H9 (cell line): ENCODE data around the gene CXCL6. TPM values are rescaled to one million over a fixed set of nuclear protein-coding genes. Genes with fewer than 3 reads are reported as not detected.

Experiments used
- DNase-seq: peaks from one replicate; pipeline ENCODE4 v3.0.0-alpha.2; 2017
- H2AFZ ChIP-seq: one replicate; pipeline ENCODE4 v1.6.1; 2013; ENCODE audit warnings: mild to moderate bottlenecking, low read length, control low read depth, moderate library complexity
- H2AK5ac ChIP-seq: 2 replicates; pipeline ENCODE4 v1.6.1; 2013; ENCODE audit warnings: low read length, control low read depth, mixed read lengths; ENCODE audit not compliant: insufficient read length
- H2BK120ac ChIP-seq: one replicate; pipeline ENCODE4 v1.6.1; 2013; ENCODE audit warnings: low read depth, mild to moderate bottlenecking, low read length, control low read depth, inconsistent platforms; ENCODE audit not compliant: poor library complexity, severe bottlenecking
- H2BK12ac ChIP-seq: 2 replicates; pipeline ENCODE4 v1.6.1; 2013; ENCODE audit warnings: low read length, control low read depth, mixed read lengths, low read depth; ENCODE audit not compliant: insufficient read length
- H2BK15ac ChIP-seq: 2 replicates; pipeline ENCODE4 v1.6.1; 2013; ENCODE audit warnings: low read depth, low read length, control low read depth
- H2BK20ac ChIP-seq: one replicate; pipeline ENCODE4 v1.6.1; 2013; ENCODE audit warnings: low read depth, mild to moderate bottlenecking, low read length, control low read depth, inconsistent platforms; ENCODE audit not compliant: poor library complexity, severe bottlenecking
- H2BK5ac ChIP-seq: 2 replicates; pipeline ENCODE4 v1.6.1; 2013; ENCODE audit warnings: low read length, control low read depth, mixed read lengths; ENCODE audit not compliant: insufficient read length
- H3K14ac ChIP-seq: 2 replicates; pipeline ENCODE4 v1.6.1; 2013; ENCODE audit warnings: low read length, control low read depth; ENCODE audit not compliant: insufficient read depth
- H3K18ac ChIP-seq: 2 replicates; pipeline ENCODE4 v1.6.1; 2013; ENCODE audit warnings: low read depth, mild to moderate bottlenecking, mixed read lengths, low read length, control low read depth; ENCODE audit not compliant: insufficient read length
- H3K23ac ChIP-seq: 2 replicates; pipeline ENCODE4 v1.6.1; 2013; ENCODE audit warnings: low read length, control low read depth, mixed read lengths, low read depth; ENCODE audit not compliant: insufficient read length
- H3K23me2 ChIP-seq: 2 replicates; pipeline ENCODE4 v1.6.1; 2013; ENCODE audit warnings: low read depth, mild to moderate bottlenecking, mixed read lengths, low read length, control low read depth; ENCODE audit not compliant: insufficient read length, poor library complexity, severe bottlenecking
- H3K27ac ChIP-seq: 2 replicates; pipeline ENCODE4 v1.5.1; 2013; ENCODE audit warnings: low read length, control low read depth, mixed read lengths, low read depth; ENCODE audit not compliant: insufficient read length
- H3K27me3 ChIP-seq: 2 replicates; pipeline ENCODE4 v1.6.1; 2013; ENCODE audit warnings: low read length, control low read depth, inconsistent platforms; ENCODE audit not compliant: insufficient read depth
- H3K4ac ChIP-seq: 2 replicates; pipeline ENCODE4 v1.6.1; 2013; ENCODE audit warnings: low read depth, mild to moderate bottlenecking, control low read depth, inconsistent platforms, low read length, moderate library complexity
- H3K4me1 ChIP-seq: 2 replicates; pipeline ENCODE4 v1.6.1; 2013; ENCODE audit warnings: low read length, control low read depth, inconsistent platforms; ENCODE audit not compliant: insufficient read depth
- H3K4me2 ChIP-seq: 2 replicates; pipeline ENCODE4 v1.6.1; 2013; ENCODE audit warnings: low read length, control low read depth, mixed read lengths; ENCODE audit not compliant: insufficient read length, insufficient read depth
- H3K56ac ChIP-seq: 2 replicates; pipeline ENCODE4 v1.6.1; 2013; ENCODE audit warnings: low read depth, mild to moderate bottlenecking, mixed read lengths, low read length, control low read depth; ENCODE audit not compliant: insufficient read length
- H3K79me1 ChIP-seq: 2 replicates; pipeline ENCODE4 v1.6.1; 2013; ENCODE audit warnings: low read depth, mild to moderate bottlenecking, moderate library complexity, low read length, control low read depth, inconsistent platforms; ENCODE audit not compliant: insufficient read depth, poor library complexity, severe bottlenecking
- H3K79me2 ChIP-seq: 2 replicates; pipeline ENCODE4 v1.6.1; 2013; ENCODE audit warnings: low read length, control low read depth, inconsistent platforms; ENCODE audit not compliant: insufficient read depth
- H3K9ac ChIP-seq: 2 replicates; pipeline ENCODE4 v1.6.1; 2013; ENCODE audit warnings: low read length, control low read depth, mixed read lengths; ENCODE audit not compliant: insufficient read length; ENCODE audit errors: extremely low read depth
- H3K9me3 ChIP-seq: one replicate; pipeline ENCODE4 v1.6.1; 2013; ENCODE audit warnings: low read depth, low read length, inconsistent platforms; ENCODE audit not compliant: control insufficient read depth
- H3T11ph ChIP-seq: one replicate; pipeline ENCODE4 v1.6.1; 2013; ENCODE audit warnings: mild to moderate bottlenecking, low read length, control low read depth, inconsistent platforms
- H4K20me1 ChIP-seq: one replicate; pipeline ENCODE4 v1.6.1; 2013; ENCODE audit not compliant: control insufficient read depth, insufficient read length, insufficient read depth
- H4K5ac ChIP-seq: 2 replicates; pipeline ENCODE4 v1.6.1; 2013; ENCODE audit warnings: low read depth, mild to moderate bottlenecking, mixed read lengths, low read length, control low read depth; ENCODE audit not compliant: insufficient read length
- H4K8ac ChIP-seq: replicated peaks from 2 replicates; pipeline ENCODE4 v1.6.1; 2013; ENCODE audit warnings: low read length, control low read depth, mixed read lengths, low read depth; ENCODE audit not compliant: insufficient read length
- H4K91ac ChIP-seq: 2 replicates; pipeline ENCODE4 v1.6.1; 2013; ENCODE audit warnings: low read depth, mild to moderate bottlenecking, moderate library complexity, mixed read lengths, low read length, control low read depth; ENCODE audit not compliant: insufficient read length
- H3K27ac Mint-ChIP-seq, 3 experiments: 2 replicates in 2 of 3; 3 replicates in 1 of 3; pipeline ENCODE4 v1.8.0; 2020 to 2021; ENCODE audit warnings: mixed read lengths in 3 of 3, mild to moderate bottlenecking in 1 of 3, moderate library complexity in 1 of 3
- H3K27me3 Mint-ChIP-seq: 2 replicates; pipeline ENCODE4 v1.8.0; 2021; ENCODE audit warnings: low read depth, mild to moderate bottlenecking, moderate library complexity, mixed read lengths
- H3K36me3 Mint-ChIP-seq, 3 experiments: 2 replicates in 2 of 3; 3 replicates in 1 of 3; pipeline ENCODE4 v1.8.0; 2020 to 2021; ENCODE audit warnings: low read depth in 3 of 3, mixed read lengths in 3 of 3; ENCODE audit not compliant: insufficient read depth in 1 of 3
- H3K4me1 Mint-ChIP-seq, 2 experiments: 2 replicates each; pipeline ENCODE4 v1.8.0; 2020; ENCODE audit warnings: mixed read lengths in 2 of 2
- H3K4me3 Mint-ChIP-seq, 2 experiments: 2 replicates in 1 of 2; 3 replicates in 1 of 2; pipeline ENCODE4 v1.8.0; 2020 to 2021; ENCODE audit warnings: mild to moderate bottlenecking in 2 of 2, mixed read lengths in 2 of 2, moderate library complexity in 1 of 2
- H3K9me3 Mint-ChIP-seq, 2 experiments: 2 replicates in 1 of 2; 3 replicates in 1 of 2; pipeline ENCODE4 v1.8.0; 2020; ENCODE audit warnings: mild to moderate bottlenecking in 2 of 2, mixed read lengths in 2 of 2, moderate library complexity in 1 of 2
- CTCF ChIP-seq: fragments of 200-600 bp; sonication (generic); conservative IDR thresholded peaks from 3 replicates; pipeline ENCODE4 v1.8.0; 2021; ENCODE audit warnings: antibody characterized with exemption, mild to moderate bottlenecking
- WGBS: extraction: QIAGEN DNeasy Blood & Tissue Kit; methylation state at CpG from one replicate; pipeline ENCODE4 v1.1.7; 2013; ENCODE audit warnings: missing lambda C conversion rate, low lambda C conversion rate, mixed read lengths; ENCODE audit not compliant: insufficient read length; ENCODE audit errors: extremely low coverage; 5-methylcytosine and 5-hydroxymethylcytosine counted together
- total RNA-seq: library from RNA; stranded (reverse); gene quantifications from 2 replicates; pipeline ENCODE4 v1.2.1, GENCODE V29; 2021

The CXCL6 gene
- total RNA-seq, 1 experiment from 2014 or later: 0.85 TPM

DNA sequence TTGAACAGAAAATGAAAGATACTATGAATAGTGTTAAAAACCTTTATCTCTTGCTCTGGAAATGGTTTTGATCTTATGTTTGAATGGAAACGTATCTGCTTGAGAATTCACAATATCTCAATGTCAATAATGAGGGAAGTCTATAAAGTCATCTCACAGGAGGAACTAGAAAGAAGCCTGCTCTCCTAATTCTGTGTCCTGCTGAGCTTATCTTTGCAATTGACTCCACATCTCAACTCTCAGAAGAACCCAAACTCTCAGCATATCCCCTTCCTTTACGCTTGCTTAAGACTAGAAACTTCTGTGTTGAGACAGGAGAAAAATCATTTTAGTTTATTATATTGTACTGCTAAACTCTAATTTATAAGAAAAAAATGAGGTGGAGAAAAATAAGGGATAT is 8.3 kb downstream of the CXCL6 start:
- H3K56ac ChIP-seq: no peak overlapping the region
- no peak overlapping the region for H4K8ac ChIP-seq
- H2BK20ac ChIP-seq: no peak overlapping the region
- H2BK12ac ChIP-seq: no peak overlapping the region
- no peaks in the 10 kb centered on the region for H4K20me1 ChIP-seq
- Mint-ChIP-seq H3K4me1 (peaks cover 4 to 11% of the 10 kb centered on the region in 2 experiments), H3K36me3 (no peaks in the 10 kb centered on the region), H3K9me3 (no peaks in the 10 kb centered on the region), H3K27me3 (peaks cover 5% of the 10 kb centered on the region), H3K27ac (no peak overlapping the region), H3K4me3 (no peak overlapping the region)
- H3K27ac ChIP-seq: no peak overlapping the region
- H3K4me2 ChIP-seq: no peak overlapping the region
- H3T11ph ChIP-seq: no peak overlapping the region
- H2BK120ac ChIP-seq: no peak overlapping the region
- H3K9me3 ChIP-seq: no peaks in the 10 kb centered on the region
- no peaks in the 10 kb centered on the region for H3K23me2 ChIP-seq
- no peak overlapping the region for H3K14ac ChIP-seq
- DNase-seq: no peak
- H4K5ac ChIP-seq: no peak overlapping the region
- no CpG with 5 or more reads among the region's 2 CpGs for WGBS
- H3K4ac ChIP-seq: no peak overlapping the region
- no peak overlapping the region for H2AFZ ChIP-seq
- H3K23ac ChIP-seq: no peak overlapping the region
- H2AK5ac ChIP-seq: no peak overlapping the region
- no peak for TF ChIP-seq CTCF
- H3K79me2 ChIP-seq: no peaks in the 10 kb centered on the region
- no peaks in the 10 kb centered on the region for H3K79me1 ChIP-seq
- no peak overlapping the region for H4K91ac ChIP-seq
- H2BK5ac ChIP-seq: no peak overlapping the region
- no peak overlapping the region for H3K18ac ChIP-seq
- no peak overlapping the region for H2BK15ac ChIP-seq
- no peaks in the 10 kb centered on the region for H3K4me1 ChIP-seq
- H3K27me3 ChIP-seq: no peaks in the 10 kb centered on the region
- no peak overlapping the region for H3K9ac ChIP-seq
